Measurements from ENCODE around the gene CAV3. TPM values are rescaled to one million over a fixed set of nuclear protein-coding genes. Genes with fewer than 3 reads are reported as not detected.

CAV3 gene
- polyA plus RNA-seq, 3 donors: not detected

- Histone ChIP-seq H3K9me3 (replicated peaks in 1 of 2; ENCODE audit: control insufficient read depth in 1 of 2, insufficient read depth in 1 of 2, low read length in 2 of 2) (peaks cover 0 to 25% of the 10 kb centered on the region in 2 donors), H4K20me1 (ENCODE audit: insufficient read depth, low read length) (no peaks in the 10 kb centered on the region), H3K79me2 (ENCODE audit: insufficient read depth, low read length) (no peaks in the 10 kb centered on the region), H3K27ac (ENCODE audit: low read depth in 1 of 2, low read length in 2 of 2) (no peak overlapping the region), H3K36me3 (replicated peaks in 1 of 2; ENCODE audit: control insufficient read depth in 1 of 2, insufficient read depth in 2 of 2, low read length in 2 of 2) (no peaks in the 10 kb centered on the region), H2AFZ (ENCODE audit: insufficient read depth, low read depth, low read length, poor library complexity, severe bottlenecking) (no peak overlapping the region), H3K4me3 (replicated peaks in 1 of 3; ENCODE audit: low read depth in 2 of 3, low read length in 3 of 3) (no peak overlapping the region), H3K27me3 (ENCODE audit: control insufficient read depth in 2 of 2, insufficient read depth in 2 of 2, low read length in 2 of 2) (no peaks in the 10 kb centered on the region), H3K9ac (ENCODE audit: insufficient read depth, low read length, poor library complexity, severe bottlenecking) (no peak overlapping the region), H3K4me2 (replicated peaks; ENCODE audit: extremely low read depth, low read length, poor library complexity, severe bottlenecking) (no peak overlapping the region), H3K4me1 (ENCODE audit: control insufficient read depth in 1 of 2, insufficient read depth in 2 of 2, low read length in 2 of 2) (no peaks in the 10 kb centered on the region)
- no peak for DNase-seq
- intact Hi-C loops (cut with micrococcal nuclease): no loop called here
- Mint-ChIP-seq H3K36me3 (no peaks in the 10 kb centered on the region), H3K9me3 (peaks cover 4 to 26% (median 8%) of the 10 kb centered on the region in 7 donors), H3K27ac (no peak overlapping the region), H3K4me3 (no peak overlapping the region), H3K4me1 (no peaks in the 10 kb centered on the region), H3K27me3 (ENCODE audit: low read depth in 3 of 3) (peaks cover 0 to 6% (median 0%) of the 10 kb centered on the region in 3 donors)
- TF ChIP-seq, protein P1, sequence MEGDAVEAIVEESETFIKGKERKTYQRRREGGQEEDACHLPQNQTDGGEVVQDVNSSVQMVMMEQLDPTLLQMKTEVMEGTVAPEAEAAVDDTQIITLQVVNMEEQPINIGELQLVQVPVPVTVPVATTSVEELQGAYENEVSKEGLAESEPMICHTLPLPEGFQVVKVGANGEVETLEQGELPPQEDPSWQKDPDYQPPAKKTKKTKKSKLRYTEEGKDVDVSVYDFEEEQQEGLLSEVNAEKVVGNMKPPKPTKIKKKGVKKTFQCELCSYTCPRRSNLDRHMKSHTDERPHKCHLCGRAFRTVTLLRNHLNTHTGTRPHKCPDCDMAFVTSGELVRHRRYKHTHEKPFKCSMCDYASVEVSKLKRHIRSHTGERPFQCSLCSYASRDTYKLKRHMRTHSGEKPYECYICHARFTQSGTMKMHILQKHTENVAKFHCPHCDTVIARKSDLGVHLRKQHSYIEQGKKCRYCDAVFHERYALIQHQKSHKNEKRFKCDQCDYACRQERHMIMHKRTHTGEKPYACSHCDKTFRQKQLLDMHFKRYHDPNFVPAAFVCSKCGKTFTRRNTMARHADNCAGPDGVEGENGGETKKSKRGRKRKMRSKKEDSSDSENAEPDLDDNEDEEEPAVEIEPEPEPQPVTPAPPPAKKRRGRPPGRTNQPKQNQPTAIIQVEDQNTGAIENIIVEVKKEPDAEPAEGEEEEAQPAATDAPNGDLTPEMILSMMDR (IDR thresholded peaks at IDR 0.05): no peak
- 100% methylated on average over 1 of the region's 2 CpGs for WGBS (ENCODE audit: insufficient coverage)
Measured at GRCh38 chr3:8790529-8790928, 56.9 kb downstream of the CAV3 start.

DNA sequence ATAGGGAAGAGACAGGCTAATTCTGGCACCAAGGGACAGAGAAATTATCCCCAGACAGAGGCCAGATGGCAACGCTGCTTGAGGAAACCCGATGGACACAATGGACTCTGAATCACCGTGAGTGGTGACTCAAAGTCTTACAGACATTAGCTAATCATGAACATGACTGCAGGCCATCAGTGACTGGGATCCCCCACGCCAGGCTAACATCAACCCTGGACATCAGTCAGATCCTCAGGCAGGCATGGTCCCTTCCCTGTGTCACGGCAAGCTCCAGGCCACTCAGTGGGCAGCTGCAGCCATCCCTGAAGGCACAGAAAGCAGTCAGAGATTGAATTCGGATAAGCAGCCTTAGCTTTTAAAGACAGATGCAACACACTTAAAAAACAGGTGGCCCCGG lies 59.6 kb downstream of the CAV3 start:
- peaks cover 0 to 25% of the 10 kb centered on the region in 2 donors for H3K9me3 ChIP-seq (replicated peaks in 1 of 2; ENCODE audit: control insufficient read depth in 1 of 2, insufficient read depth in 1 of 2, low read length in 2 of 2)
- Mint-ChIP-seq H3K4me3 (no peak overlapping the region), H3K4me1 (no peaks in the 10 kb centered on the region), H3K36me3 (no peaks in the 10 kb centered on the region), H3K9me3 (peaks cover 4 to 23% (median 7%) of the 10 kb centered on the region in 7 donors), H3K27me3 (ENCODE audit: low read depth in 3 of 3) (peaks cover 0 to 4% (median 0%) of the 10 kb centered on the region in 3 donors), H3K27ac (no peak overlapping the region)
- no peak overlapping the region for H3K4me2 ChIP-seq (replicated peaks; ENCODE audit: extremely low read depth, low read length, poor library complexity, severe bottlenecking)
- WGBS (ENCODE audit: insufficient coverage): 97% methylated on average over 5 of the region's 7 CpGs
- no peaks in the 10 kb centered on the region for H3K36me3 ChIP-seq (replicated peaks in 1 of 2; ENCODE audit: control insufficient read depth in 1 of 2, insufficient read depth in 2 of 2, low read length in 2 of 2)
- no peak for DNase-seq
- H4K20me1 ChIP-seq (ENCODE audit: insufficient read depth, low read length): no peaks in the 10 kb centered on the region
- intact Hi-C loops (cut with micrococcal nuclease): no loop called here
- no peaks in the 10 kb centered on the region for H3K4me1 ChIP-seq (ENCODE audit: control insufficient read depth in 1 of 2, insufficient read depth in 2 of 2, low read length in 2 of 2)
- no peak overlapping the region for H3K4me3 ChIP-seq (replicated peaks in 1 of 3; ENCODE audit: low read depth in 2 of 3, low read length in 3 of 3)
- H2AFZ ChIP-seq (ENCODE audit: insufficient read depth, low read depth, low read length, poor library complexity, severe bottlenecking): no peak overlapping the region
- no peak overlapping the region for H3K9ac ChIP-seq (ENCODE audit: insufficient read depth, low read length, poor library complexity, severe bottlenecking)
- no peaks in the 10 kb centered on the region for H3K79me2 ChIP-seq (ENCODE audit: insufficient read depth, low read length)
- H3K27me3 ChIP-seq (ENCODE audit: control insufficient read depth in 2 of 2, insufficient read depth in 2 of 2, low read length in 2 of 2): no peaks in the 10 kb centered on the region
- H3K27ac ChIP-seq (ENCODE audit: low read depth in 1 of 2, low read length in 2 of 2): no peak overlapping the region
- TF ChIP-seq, protein P1 (IDR thresholded peaks at IDR 0.05): no peak

Data from CD14-positive monocyte (primary cell).